PC-9 (cell line): ENCODE measurements around the gene SLC7A4.

Experiments
- CTCF ChIP-seq: fragments of 200-600 bp; sonication (generic); conservative IDR thresholded peaks from 2 replicates; pipeline ENCODE4 v1.6.1; 2017; ENCODE audit warnings: mixed run types, antibody characterized with exemption, mild to moderate bottlenecking, moderate library complexity
- EZH2 ChIP-seq: fragments of 200-600 bp; sonication (generic); IDR thresholded peaks from 2 replicates; pipeline ENCODE4 v1.8.0; 2017; ENCODE audit warnings: antibody characterized with exemption, low read depth

GRCh38 chr22:20996031-20996410 lies 36.3 kb downstream of the SLC7A4 start:
- TF ChIP-seq CTCF (no peak), EZH2 (no peak)
